ENCODE data around the gene PRR12.
"Not testable (repeated sequence)": the region's sequence is repeated elsewhere in the genome, so short reads cannot be mapped to it uniquely, and the experiment has no call there.

PRR12 gene

GRCh38 chr19:49614096-49614833 lies 23.3 kb downstream of the PRR12 start:
- DNase-seq (ENCODE audit: low read depth, low spot score): no peak

GRCh38 chr19:49615861-49616260 lies 24.9 kb downstream of the PRR12 start:
- DNase-seq (ENCODE audit: low read depth, low spot score): no peak

- no peak for DNase-seq (ENCODE audit: low read depth, low spot score)
Measured at GRCh38 chr19:49616532-49616931, 25.6 kb downstream of the PRR12 start.

- no peak for DNase-seq (ENCODE audit: low read depth, low spot score)
Measured at GRCh38 chr19:49616945-49617344, 26.0 kb downstream of the PRR12 start.

- DNase-seq (ENCODE audit: low read depth, low spot score): not testable (repeated sequence)
Measured at GRCh38 chr19:49617860-49618259, 26.9 kb downstream of the PRR12 start.

- no peak for DNase-seq (ENCODE audit: low read depth, low spot score)
Measured at GRCh38 chr19:49624967-49625910, 34.3 kb downstream of the PRR12 start.

- DNase-seq (ENCODE audit: low read depth, low spot score): no peak
Measured at GRCh38 chr19:49626226-49626625, 35.2 kb downstream of the PRR12 start.

GRCh38 chr19:49629659-49630058 lies 38.7 kb downstream of the PRR12 start:
- DNase-seq (ENCODE audit: low read depth, low spot score): no peak

- no peak for DNase-seq (ENCODE audit: low read depth, low spot score)
Measured at GRCh38 chr19:49631014-49631588, 40.1 kb downstream of the PRR12 start.

- no peak for DNase-seq (ENCODE audit: low read depth, low spot score)
Measured at GRCh38 chr19:49631610-49632192, 40.7 kb downstream of the PRR12 start.

GRCh38 chr19:49632576-49632975 lies 41.6 kb downstream of the PRR12 start:
- no peak for DNase-seq (ENCODE audit: low read depth, low spot score)

- DNase-seq (ENCODE audit: low read depth, low spot score): not testable (repeated sequence)
Measured at GRCh38 chr19:49633273-49633672, 42.3 kb downstream of the PRR12 start.

GRCh38 chr19:49635530-49636232 lies 44.7 kb downstream of the PRR12 start:
- no peak for DNase-seq (ENCODE audit: low read depth, low spot score)

GRCh38 chr19:49636233-49636932 lies 45.4 kb downstream of the PRR12 start:
- no peak for DNase-seq (ENCODE audit: low read depth, low spot score)

- no peak for DNase-seq (ENCODE audit: low read depth, low spot score)
Measured at GRCh38 chr19:49637821-49638738, 47.1 kb downstream of the PRR12 start.

- DNase-seq (ENCODE audit: low read depth, low spot score): no peak
Measured at GRCh38 chr19:49639401-49640112, 48.6 kb downstream of the PRR12 start.

GRCh38 chr19:49640113-49640898 lies 49.3 kb downstream of the PRR12 start, which contains the start of gene RRAS:
Gene RRAS (minus strand): TSS chr19:49640143. CDS start chr19:49640098, 45 bp downstream.
- DNase-seq (ENCODE audit: low read depth, low spot score): peak; percentile 100
